ENCODE measurements around the gene CLCNKA. TPM values are rescaled to one million over a fixed set of nuclear protein-coding genes. Genes with fewer than 3 reads are reported as not detected.
"Not testable (repeated sequence)": the region's sequence is repeated elsewhere in the genome, so short reads cannot be mapped to it uniquely, and the experiment has no call there.

Gene CLCNKA
- total RNA-seq, 2 donors from 2014 or later = 0.20 TPM; not detected in 1

- Histone ChIP-seq H3K9me3 (no peaks in the 10 kb centered on the region), H3K27me3 (no peaks in the 10 kb centered on the region), H3K4me3 (no peak overlapping the region), H3K27ac (no peak overlapping the region), H3K36me3 (no peaks in the 10 kb centered on the region), H3K4me1 (no peaks in the 10 kb centered on the region)
- no peak for TF ChIP-seq CTCF (IDR thresholded peaks at IDR 0.05)
- DNase-seq (ENCODE audit: low spot score) = no peak
Measured at GRCh38 chr1:15998929-15999328, 22.9 kb upstream of the CLCNKA start.

GRCh38 chr1:16001274-16001673 lies 20.6 kb upstream of the CLCNKA start:
- H3K27ac ChIP-seq; H3K4me1 ChIP-seq; H3K27me3 ChIP-seq; DNase-seq (ENCODE audit: low spot score); H3K4me3 ChIP-seq; H3K9me3 ChIP-seq; H3K36me3 ChIP-seq: not testable (repeated sequence)

- Histone ChIP-seq H3K27ac (no peak overlapping the region), H3K27me3 (no peaks in the 10 kb centered on the region), H3K4me1 (no peaks in the 10 kb centered on the region), H3K9me3 (no peaks in the 10 kb centered on the region), H3K36me3 (no peaks in the 10 kb centered on the region), H3K4me3 (no peak overlapping the region)
- no peak for DNase-seq (ENCODE audit: low spot score)
- TF ChIP-seq CTCF (IDR thresholded peaks at IDR 0.05) = no peak
Measured at GRCh38 chr1:16005597-16005996, 16.2 kb upstream of the CLCNKA start.

GRCh38 chr1:16006010-16006409 lies 15.8 kb upstream of the CLCNKA start:
- no peak for TF ChIP-seq CTCF (IDR thresholded peaks at IDR 0.05)
- H3K4me3 ChIP-seq = no peak overlapping the region
- no peak overlapping the region for H3K27ac ChIP-seq
- H3K27me3 ChIP-seq = no peaks in the 10 kb centered on the region
- no peaks in the 10 kb centered on the region for H3K9me3 ChIP-seq
- H3K36me3 ChIP-seq = no peaks in the 10 kb centered on the region
- no peaks in the 10 kb centered on the region for H3K4me1 ChIP-seq
- no peak for DNase-seq (ENCODE audit: low spot score)

- Histone ChIP-seq H3K27ac (no peak overlapping the region), H3K9me3 (no peaks in the 10 kb centered on the region), H3K4me3 (no peak overlapping the region), H3K27me3 (no peaks in the 10 kb centered on the region), H3K4me1 (no peaks in the 10 kb centered on the region), H3K36me3 (no peaks in the 10 kb centered on the region)
- TF ChIP-seq CTCF (IDR thresholded peaks at IDR 0.05) = no peak
- DNase-seq (ENCODE audit: low spot score) = no peak
Measured at GRCh38 chr1:16006552-16007485, 15.0 kb upstream of the CLCNKA start.

- no peak for TF ChIP-seq CTCF (IDR thresholded peaks at IDR 0.05)
- Histone ChIP-seq H3K27ac (no peak overlapping the region), H3K9me3 (no peaks in the 10 kb centered on the region), H3K4me1 (peaks cover 0 to 7% of the 10 kb centered on the region in 2 donors), H3K4me3 (no peak overlapping the region), H3K27me3 (no peaks in the 10 kb centered on the region), H3K36me3 (no peaks in the 10 kb centered on the region)
- DNase-seq (ENCODE audit: low spot score) = no peak
Measured at GRCh38 chr1:16007671-16008341, 14.0 kb upstream of the CLCNKA start.
